Measurements from ENCODE around the gene ARID4B.
A peak's percentile ranks its signal among the peaks of the same experiment; 100 is the strongest.

Gene ARID4B

DNA sequence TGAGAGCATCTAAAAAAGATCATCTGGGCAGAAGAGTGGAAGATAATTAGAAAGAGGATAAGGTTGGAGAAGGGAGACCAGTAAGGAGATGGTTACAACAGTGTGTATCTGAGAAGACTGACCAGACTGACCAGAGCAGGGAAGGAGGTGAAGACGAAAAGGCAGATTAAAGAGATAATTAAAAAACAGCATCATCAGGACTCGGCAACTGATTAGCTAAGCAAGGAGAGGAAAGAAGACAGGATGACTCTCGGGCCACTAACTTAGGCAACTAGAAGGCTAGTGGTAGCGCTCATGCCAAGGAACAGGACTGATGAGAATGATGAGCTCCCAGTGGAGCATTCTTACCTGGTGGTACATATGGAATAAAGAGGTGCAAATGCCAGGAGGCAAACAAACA is 170.8 kb downstream of the ARID4B start:
- no peak for DNase-seq (ENCODE audit: low read depth)
- TF ChIP-seq, protein P1, sequence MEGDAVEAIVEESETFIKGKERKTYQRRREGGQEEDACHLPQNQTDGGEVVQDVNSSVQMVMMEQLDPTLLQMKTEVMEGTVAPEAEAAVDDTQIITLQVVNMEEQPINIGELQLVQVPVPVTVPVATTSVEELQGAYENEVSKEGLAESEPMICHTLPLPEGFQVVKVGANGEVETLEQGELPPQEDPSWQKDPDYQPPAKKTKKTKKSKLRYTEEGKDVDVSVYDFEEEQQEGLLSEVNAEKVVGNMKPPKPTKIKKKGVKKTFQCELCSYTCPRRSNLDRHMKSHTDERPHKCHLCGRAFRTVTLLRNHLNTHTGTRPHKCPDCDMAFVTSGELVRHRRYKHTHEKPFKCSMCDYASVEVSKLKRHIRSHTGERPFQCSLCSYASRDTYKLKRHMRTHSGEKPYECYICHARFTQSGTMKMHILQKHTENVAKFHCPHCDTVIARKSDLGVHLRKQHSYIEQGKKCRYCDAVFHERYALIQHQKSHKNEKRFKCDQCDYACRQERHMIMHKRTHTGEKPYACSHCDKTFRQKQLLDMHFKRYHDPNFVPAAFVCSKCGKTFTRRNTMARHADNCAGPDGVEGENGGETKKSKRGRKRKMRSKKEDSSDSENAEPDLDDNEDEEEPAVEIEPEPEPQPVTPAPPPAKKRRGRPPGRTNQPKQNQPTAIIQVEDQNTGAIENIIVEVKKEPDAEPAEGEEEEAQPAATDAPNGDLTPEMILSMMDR (IDR thresholded peaks at IDR 0.05; ENCODE audit: insufficient read depth, low read depth, low read length, missing control alignments) = no peak
- H3K4me3 ChIP-seq (ENCODE audit: low read length) = no peak overlapping the region

DNA sequence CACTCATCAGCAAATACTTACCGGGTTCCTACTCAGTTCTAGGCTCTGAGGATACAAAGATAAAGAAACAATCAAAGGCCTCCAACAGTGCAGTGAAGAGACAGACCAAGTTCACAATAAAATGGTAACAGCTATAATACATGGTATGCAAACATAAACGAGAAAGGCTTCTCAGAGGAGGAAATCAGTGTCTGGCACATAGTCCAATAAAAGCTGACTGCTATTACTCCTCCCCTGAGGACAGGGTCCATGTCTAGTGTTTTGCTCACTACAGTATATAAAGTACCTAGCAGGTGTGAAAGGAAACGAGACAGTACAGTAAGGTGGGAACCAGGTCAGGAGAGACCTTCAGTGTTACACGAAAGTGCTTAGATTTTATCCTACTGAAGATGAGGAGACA is 171.2 kb downstream of the ARID4B start:
- TF ChIP-seq, protein P1 (IDR thresholded peaks at IDR 0.05; ENCODE audit: insufficient read depth, low read depth, low read length, missing control alignments) = no peak
- DNase-seq (ENCODE audit: low read depth) = no peak
- no peak overlapping the region for H3K4me3 ChIP-seq (ENCODE audit: low read length)

DNA sequence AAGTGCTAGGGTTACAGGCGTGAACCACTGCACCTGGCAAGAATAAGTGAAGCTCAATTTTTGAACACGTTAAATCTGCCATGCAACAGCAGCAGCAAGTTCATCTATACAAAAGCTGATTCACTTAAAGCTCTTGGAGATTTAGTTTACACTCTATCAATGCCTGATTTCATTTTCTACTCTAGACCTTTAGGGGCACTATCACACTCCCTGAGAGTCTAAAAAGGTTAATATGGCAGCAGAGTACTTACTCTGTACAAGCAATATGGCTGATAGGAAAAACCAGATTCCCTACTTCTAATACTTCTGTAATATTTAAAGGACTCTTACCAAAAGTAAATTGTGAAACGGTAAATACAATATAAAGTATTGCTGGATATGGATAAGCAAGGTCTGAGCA is 171.7 kb downstream of the ARID4B start:
- H3K4me3 ChIP-seq (ENCODE audit: low read length) = no peak overlapping the region
- DNase-seq (ENCODE audit: low read depth) = no peak
- TF ChIP-seq, protein P1 (IDR thresholded peaks at IDR 0.05; ENCODE audit: insufficient read depth, low read depth, low read length, missing control alignments) = no peak

DNA sequence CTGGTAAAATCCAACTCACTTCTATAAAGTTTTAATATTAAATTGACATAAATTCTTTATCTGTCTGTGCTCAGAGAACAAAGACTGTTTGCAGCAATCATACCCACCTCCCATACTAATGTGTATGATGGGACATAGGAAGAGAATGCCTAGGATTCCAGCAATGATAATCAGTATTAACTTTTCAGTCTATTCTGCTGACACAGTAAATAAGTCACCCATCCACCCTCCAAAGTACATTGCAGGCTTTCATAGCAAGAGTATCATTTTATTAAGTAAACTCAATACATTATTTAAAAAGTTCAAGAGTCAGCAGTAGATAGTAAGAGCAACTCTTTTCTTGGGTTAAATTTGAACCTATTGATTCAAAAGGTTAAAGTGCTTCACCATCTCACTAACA is 175.7 kb downstream of the ARID4B start:
- DNase-seq (ENCODE audit: low read depth) = no peak
- no peak overlapping the region for H3K4me3 ChIP-seq (ENCODE audit: low read length)
- TF ChIP-seq, protein P1 (IDR thresholded peaks at IDR 0.05; ENCODE audit: insufficient read depth, low read depth, low read length, missing control alignments) = no peak

DNA sequence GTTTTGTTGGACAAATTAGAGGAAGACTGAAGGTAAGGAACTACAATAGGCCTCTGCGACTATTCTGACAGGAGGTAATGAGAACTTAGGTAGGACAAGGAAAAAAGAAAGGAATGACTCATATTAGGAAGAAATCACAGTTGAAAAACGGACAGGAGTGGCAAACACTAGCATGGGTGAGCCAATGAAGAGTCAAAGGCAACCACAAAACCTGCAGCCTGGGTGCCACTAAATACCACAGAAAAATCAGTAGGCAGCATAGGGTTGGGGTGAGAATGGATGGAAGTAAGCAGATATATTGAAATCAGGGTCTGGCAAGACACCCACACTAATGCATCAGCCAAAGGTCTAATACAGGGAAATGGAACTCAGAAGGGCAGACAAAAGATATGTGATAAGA is 176.9 kb downstream of the ARID4B start:
- DNase-seq (ENCODE audit: low read depth) = peak; percentile 44
- H3K4me3 ChIP-seq (ENCODE audit: low read length) = no peak overlapping the region
- TF ChIP-seq, protein P1 (IDR thresholded peaks at IDR 0.05; ENCODE audit: insufficient read depth, low read depth, low read length, missing control alignments) = no peak

DNA sequence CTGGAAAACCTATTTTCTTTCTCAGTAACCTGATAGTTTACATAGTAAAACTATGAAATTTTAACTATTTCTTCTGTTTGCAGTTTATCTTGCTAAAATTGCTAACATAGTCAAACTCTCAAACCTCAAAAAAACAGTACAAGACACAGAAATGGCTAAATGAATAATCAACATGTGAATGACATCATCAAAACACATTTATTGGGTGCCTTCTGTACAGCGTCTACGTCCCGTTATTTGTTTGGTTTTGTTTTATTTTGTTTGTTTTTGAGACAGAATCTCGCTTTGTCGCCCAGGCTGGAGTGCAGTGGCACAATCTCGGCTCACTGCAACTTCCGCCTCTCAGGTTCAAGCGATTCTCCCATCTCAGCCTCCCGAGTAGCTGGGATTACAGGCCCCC is 178.2 kb downstream of the ARID4B start:
- H3K4me3 ChIP-seq (ENCODE audit: low read length) = no peak overlapping the region
- no peak for DNase-seq (ENCODE audit: low read depth)
- TF ChIP-seq, protein P1 (IDR thresholded peaks at IDR 0.05; ENCODE audit: insufficient read depth, low read depth, low read length, missing control alignments) = no peak

DNA sequence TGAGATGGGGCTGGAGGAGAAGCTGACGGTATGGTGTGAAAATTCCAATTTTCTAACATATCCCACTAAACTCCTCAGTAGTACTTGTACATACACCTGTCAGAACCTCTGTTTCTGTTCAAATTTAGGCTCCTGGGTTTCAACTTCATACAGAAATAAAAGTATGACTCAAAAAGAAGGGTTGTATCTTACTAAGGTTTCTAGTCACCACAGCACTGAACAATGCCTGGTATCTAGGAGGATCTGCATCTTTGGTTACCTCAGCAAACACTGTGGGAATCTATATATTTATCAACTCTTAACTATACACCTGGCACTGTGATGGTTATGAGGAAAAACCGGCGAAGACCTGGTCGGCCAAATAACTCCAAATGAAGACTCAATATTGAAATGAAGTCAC is 180.7 kb downstream of the ARID4B start:
- DNase-seq (ENCODE audit: low read depth) = no peak
- TF ChIP-seq, protein P1 (IDR thresholded peaks at IDR 0.05; ENCODE audit: insufficient read depth, low read depth, low read length, missing control alignments) = no peak
- no peak overlapping the region for H3K4me3 ChIP-seq (ENCODE audit: low read length)

Data from epithelial cell of esophagus (primary cell).